ENCODE measurements around the gene IFIH1.

The IFIH1 gene

GRCh38 chr2:162318328-162319180 lies at the start of gene IFIH1:
Gene IFIH1 (minus strand): TSS chr2:162318684. CDS start chr2:162318307, 377 bp downstream.
- DNase-seq (ENCODE audit: low spot score): peak; percentile 63

GRCh38 chr2:162365392-162365791 lies 46.9 kb upstream of the IFIH1 start:
- no peak for DNase-seq (ENCODE audit: low spot score)

- DNase-seq (ENCODE audit: low spot score): no peak
Measured at GRCh38 chr2:162344617-162344950, 26.1 kb upstream of the IFIH1 start.

- DNase-seq (ENCODE audit: low spot score): peak; percentile 98
Measured at GRCh38 chr2:162343824-162344616, 25.5 kb upstream of the IFIH1 start, which contains the start of gene GCA. Gene GCA (plus strand): TSS chr2:162344132. CDS start chr2:162344249, 117 bp downstream.

- no peak for DNase-seq (ENCODE audit: low spot score)
Measured at GRCh38 chr2:162343492-162343823, 25.0 kb upstream of the IFIH1 start.

GRCh38 chr2:162342841-162343240 lies 24.4 kb upstream of the IFIH1 start:
- no peak for DNase-seq (ENCODE audit: low spot score)

- no peak for DNase-seq (ENCODE audit: low spot score)
Measured at GRCh38 chr2:162342321-162342720, 23.8 kb upstream of the IFIH1 start.

- DNase-seq (ENCODE audit: low spot score): no peak
Measured at GRCh38 chr2:162340822-162341221, 22.3 kb upstream of the IFIH1 start.

- DNase-seq (ENCODE audit: low spot score): no peak
Measured at GRCh38 chr2:162337868-162338267, 19.4 kb upstream of the IFIH1 start.

GRCh38 chr2:162333968-162334367 lies 15.5 kb upstream of the IFIH1 start:
- no peak for DNase-seq (ENCODE audit: low spot score)

GRCh38 chr2:162330881-162331280 lies 12.4 kb upstream of the IFIH1 start:
- DNase-seq (ENCODE audit: low spot score): no peak

- no peak for DNase-seq (ENCODE audit: low spot score)
Measured at GRCh38 chr2:162328424-162329157, 10.1 kb upstream of the IFIH1 start.

- DNase-seq (ENCODE audit: low spot score): no peak
Measured at GRCh38 chr2:162327806-162328205, 9.3 kb upstream of the IFIH1 start.

GRCh38 chr2:162327134-162327769 lies 8.8 kb upstream of the IFIH1 start:
- DNase-seq (ENCODE audit: low spot score): no peak

GRCh38 chr2:162324953-162325352 lies 6.5 kb upstream of the IFIH1 start:
- no peak for DNase-seq (ENCODE audit: low spot score)

GRCh38 chr2:162320864-162321517 lies 2.5 kb upstream of the IFIH1 start:
- DNase-seq (ENCODE audit: low spot score): no peak

- no peak for DNase-seq (ENCODE audit: low spot score)
Measured at GRCh38 chr2:162317861-162318327, 590 bp downstream of the IFIH1 start.

GRCh38 chr2:162317058-162317742 lies 1.3 kb downstream of the IFIH1 start:
- no peak for DNase-seq (ENCODE audit: low spot score)

- DNase-seq (ENCODE audit: low spot score): no peak
Measured at GRCh38 chr2:162316590-162316989, 1.9 kb downstream of the IFIH1 start.

- DNase-seq (ENCODE audit: low spot score): no peak
Measured at GRCh38 chr2:162315938-162316337, 2.5 kb downstream of the IFIH1 start.

- no peak for DNase-seq (ENCODE audit: low spot score)
Measured at GRCh38 chr2:162312853-162313252, 5.6 kb downstream of the IFIH1 start.
